Measurements from ENCODE around the gene PFDN4.

Gene PFDN4

DNA sequence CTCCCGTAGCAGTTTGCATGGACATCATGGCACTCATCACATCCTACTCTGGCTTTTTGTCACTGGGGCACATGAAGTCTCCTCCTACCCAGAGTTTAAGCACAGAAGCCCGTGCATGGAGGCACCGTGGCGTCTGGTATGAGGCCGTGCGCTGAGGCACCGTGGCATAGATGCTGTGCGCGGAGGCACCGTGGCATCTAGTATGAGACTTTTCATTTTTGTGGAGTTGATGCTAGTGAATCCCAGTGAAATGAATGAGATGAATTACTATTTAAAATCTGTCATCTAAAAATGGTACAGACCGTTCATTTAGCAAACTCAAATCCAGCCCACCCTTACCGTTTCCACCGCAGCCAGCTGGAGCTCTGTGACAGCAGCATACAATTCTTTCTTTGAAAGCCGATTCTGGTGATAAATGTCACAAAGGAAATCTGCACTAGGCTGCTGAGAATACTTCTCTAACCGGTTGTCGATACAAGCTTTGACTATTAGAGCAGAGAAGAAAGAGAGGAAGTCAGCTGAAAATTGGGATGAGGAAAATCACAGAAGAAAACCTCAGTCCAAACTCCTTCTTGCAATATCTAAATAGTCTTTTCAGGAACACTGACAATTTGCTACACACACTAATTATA is 45.4 kb upstream of the PFDN4 start:
- TF ChIP-seq, protein P1, sequence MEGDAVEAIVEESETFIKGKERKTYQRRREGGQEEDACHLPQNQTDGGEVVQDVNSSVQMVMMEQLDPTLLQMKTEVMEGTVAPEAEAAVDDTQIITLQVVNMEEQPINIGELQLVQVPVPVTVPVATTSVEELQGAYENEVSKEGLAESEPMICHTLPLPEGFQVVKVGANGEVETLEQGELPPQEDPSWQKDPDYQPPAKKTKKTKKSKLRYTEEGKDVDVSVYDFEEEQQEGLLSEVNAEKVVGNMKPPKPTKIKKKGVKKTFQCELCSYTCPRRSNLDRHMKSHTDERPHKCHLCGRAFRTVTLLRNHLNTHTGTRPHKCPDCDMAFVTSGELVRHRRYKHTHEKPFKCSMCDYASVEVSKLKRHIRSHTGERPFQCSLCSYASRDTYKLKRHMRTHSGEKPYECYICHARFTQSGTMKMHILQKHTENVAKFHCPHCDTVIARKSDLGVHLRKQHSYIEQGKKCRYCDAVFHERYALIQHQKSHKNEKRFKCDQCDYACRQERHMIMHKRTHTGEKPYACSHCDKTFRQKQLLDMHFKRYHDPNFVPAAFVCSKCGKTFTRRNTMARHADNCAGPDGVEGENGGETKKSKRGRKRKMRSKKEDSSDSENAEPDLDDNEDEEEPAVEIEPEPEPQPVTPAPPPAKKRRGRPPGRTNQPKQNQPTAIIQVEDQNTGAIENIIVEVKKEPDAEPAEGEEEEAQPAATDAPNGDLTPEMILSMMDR (IDR thresholded peaks at IDR 0.05; ENCODE audit: extremely low read depth, missing control alignments), result no peak
- no peak for DNase-seq (ENCODE audit: low spot score)

DNA sequence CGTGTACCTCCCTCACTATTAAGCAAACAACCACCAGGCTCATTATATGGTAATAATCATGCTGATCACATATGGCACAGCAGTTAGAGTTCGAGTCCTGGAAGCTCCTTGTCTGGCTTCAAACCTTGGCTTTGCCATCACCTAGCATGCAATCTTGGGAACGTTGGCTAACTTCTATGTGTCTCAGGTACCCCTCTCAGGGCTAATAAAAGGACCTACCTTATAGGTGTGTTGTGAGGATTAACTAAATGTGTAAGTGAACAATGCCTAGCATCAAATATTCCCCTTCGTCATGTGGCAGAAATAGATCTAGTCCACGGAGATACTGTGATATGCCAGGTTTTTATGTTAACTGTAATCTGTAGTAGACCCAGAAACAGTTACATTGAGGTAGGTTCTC is 44.5 kb upstream of the PFDN4 start:
- DNase-seq (ENCODE audit: low spot score), result no peak
- TF ChIP-seq, protein P1 (IDR thresholded peaks at IDR 0.05; ENCODE audit: extremely low read depth, missing control alignments), result no peak

DNA sequence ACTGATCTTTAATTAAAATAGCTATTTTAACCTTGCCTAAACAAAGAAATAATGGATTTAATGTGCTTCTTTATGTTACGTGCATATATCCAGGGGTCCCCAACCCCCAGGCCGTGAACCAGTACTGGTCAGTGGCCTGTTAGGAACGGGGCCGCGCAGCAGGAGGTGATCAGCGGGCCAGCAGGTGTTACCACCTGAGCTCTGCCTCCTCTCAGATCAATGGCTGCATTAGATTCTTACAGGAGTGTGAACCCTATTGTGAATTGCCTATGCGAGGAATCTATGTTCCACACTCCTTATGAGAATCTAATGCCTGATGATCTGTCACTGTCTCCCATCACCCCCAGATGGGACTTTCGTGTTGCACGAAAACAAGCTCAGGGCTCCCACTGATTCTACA is 42.9 kb upstream of the PFDN4 start:
- TF ChIP-seq, protein P1 (IDR thresholded peaks at IDR 0.05; ENCODE audit: extremely low read depth, missing control alignments), result no peak

DNA sequence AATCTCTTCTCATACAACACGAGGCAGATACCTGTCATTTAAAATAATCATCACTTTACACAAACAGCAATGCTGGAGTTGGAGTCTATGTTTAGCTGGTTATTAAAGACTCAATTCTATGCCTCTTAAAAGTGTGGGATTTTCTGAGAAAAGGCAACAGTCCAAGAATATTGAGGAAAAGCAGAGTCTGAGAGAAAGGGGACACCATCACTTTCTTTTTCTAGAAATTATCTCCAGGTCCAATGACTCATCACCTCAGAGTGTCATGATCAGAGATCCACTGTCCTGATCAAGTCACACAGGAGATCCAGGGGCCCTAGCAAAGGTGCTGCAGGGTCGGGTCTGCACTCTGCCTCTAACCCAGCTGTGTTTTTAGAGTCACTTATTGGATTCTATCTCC is 42.1 kb upstream of the PFDN4 start:
- no peak for DNase-seq (ENCODE audit: low spot score)
- TF ChIP-seq, protein P1 (IDR thresholded peaks at IDR 0.05; ENCODE audit: extremely low read depth, missing control alignments), result no peak

More for the DNA sequence above, 42.9 kb upstream of the PFDN4 start:
- DNase-seq (ENCODE audit: low spot score), result no peak

DNA sequence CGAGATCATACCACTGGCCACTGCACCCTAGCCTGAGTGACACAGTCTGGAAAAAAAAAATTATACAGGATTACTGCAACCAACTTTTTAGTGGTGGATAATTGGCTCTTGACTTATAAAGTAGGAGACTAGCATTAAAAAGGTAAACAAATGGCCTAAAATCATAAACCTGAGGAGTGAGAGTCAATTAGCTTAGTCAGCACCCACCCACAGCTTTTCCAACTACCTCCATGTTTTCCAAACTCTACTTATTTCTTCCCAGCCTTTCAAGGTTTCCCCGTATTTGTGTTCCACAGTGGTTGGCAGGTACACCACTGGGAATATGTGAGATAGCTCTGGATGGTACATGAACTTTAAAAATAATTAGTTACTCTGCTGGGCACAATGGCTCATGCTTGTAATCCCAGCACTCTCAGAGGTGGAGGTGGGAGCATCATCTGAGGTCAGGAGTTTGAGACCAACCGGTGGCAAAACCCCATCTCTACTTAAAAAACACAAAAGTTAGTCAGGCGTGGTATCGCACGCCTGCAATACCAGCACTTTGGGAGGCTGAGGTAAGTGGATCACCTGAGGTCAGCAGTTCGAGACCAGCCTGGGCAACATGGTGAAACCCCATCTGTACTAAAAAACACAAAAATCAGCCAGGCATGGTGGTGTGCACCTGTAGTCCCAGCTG is 40.8 kb upstream of the PFDN4 start:
- DNase-seq (ENCODE audit: low spot score), result no peak
- TF ChIP-seq, protein P1 (IDR thresholded peaks at IDR 0.05; ENCODE audit: extremely low read depth, missing control alignments), result no peak

DNA sequence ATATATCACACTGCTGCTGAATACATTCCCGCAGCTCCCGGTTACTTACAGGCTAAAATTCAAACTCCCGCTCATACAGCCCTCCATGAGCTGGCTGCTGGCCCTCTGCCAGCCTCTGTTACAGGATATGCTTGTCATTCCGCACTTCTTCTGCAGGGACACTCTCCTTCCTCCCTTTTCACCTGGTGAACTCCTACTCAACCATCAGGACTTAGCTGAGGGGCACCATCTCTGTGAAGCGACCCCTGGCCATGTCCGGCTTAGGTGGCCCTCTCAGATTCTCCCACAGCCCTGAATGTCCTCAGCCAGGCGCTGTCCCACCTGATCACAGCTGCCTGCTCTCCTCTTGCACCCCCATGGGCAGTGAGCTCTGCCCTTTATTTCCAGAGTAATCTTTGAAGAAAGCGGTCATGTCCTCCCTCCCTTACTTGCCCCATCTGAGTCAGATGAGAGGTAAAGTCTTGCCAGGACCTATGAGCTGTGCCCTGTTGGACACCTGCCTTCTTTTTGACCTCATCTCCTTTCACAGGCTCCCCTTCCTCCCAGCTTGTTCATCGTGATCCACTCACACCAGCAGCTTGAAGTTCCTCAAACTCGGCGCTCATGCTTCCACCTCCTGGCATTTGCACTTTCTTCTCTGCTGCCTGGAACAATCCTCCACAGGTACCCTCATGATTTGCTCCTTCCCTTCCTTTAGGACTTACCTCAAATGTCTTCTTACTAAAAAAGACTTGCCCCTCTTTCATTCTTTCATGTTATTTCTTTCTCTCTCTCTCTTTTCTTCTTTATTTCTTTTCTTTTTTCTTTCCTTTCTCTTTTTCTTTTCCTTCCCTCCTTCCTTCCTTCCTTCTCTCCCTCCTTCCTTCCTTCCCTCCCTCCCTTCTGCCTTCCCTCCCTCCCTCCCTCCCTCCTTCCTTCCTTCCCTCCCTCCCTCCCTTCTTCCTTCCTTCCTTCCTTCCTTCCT is 39.7 kb upstream of the PFDN4 start:
- no peak for DNase-seq (ENCODE audit: low spot score)
- TF ChIP-seq, protein P1 (IDR thresholded peaks at IDR 0.05; ENCODE audit: extremely low read depth, missing control alignments), result no peak
